ENCODE data around the gene TOR4A. TPM values are rescaled to one million over a fixed set of nuclear protein-coding genes. Genes with fewer than 3 reads are reported as not detected.

Gene TOR4A
- total and polyA plus RNA-seq, 9 of the 15 experiments (the other 6 are each of a cell fraction or from before 2014, with no cell fraction given): 3.9 to 49.2 (median 8.8) TPM

GRCh38 chr9:137240841-137241489, 36.6 kb upstream of the TOR4A start, which contains the start of gene TUBB4B (continued):
- TF ChIP-seq, protein P1, sequence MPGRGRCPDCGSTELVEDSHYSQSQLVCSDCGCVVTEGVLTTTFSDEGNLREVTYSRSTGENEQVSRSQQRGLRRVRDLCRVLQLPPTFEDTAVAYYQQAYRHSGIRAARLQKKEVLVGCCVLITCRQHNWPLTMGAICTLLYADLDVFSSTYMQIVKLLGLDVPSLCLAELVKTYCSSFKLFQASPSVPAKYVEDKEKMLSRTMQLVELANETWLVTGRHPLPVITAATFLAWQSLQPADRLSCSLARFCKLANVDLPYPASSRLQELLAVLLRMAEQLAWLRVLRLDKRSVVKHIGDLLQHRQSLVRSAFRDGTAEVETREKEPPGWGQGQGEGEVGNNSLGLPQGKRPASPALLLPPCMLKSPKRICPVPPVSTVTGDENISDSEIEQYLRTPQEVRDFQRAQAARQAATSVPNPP (IDR thresholded peaks at IDR 0.05; ENCODE audit: borderline replicate concordance, insufficient read depth, insufficient read length): no peak
- TF ChIP-seq HMG20B (CRISPR knock-in tag; IDR thresholded peaks at IDR 0.05) (no peak), KLF13 (tag; IDR thresholded peaks at IDR 0.05; ENCODE audit: borderline replicate concordance, low read depth) (peak; percentile 57; the same call in 1 of the 2 replicates), CREM (IDR thresholded peaks at IDR 0.05; ENCODE audit: low read depth) (peak; percentile 71), TAF7 (tag; IDR thresholded peaks at IDR 0.05) (peak; percentile 98), PYGO2 (tag; IDR thresholded peaks at IDR 0.05) (no peak), REST (IDR thresholded peaks at IDR 0.05; ENCODE audit: borderline replicate concordance) (no peak), REST (CRISPR knock-in tag; IDR thresholded peaks at IDR 0.05; ENCODE audit: low read depth) (0 out of 2 replicates have a peak, but pooled peaks have one; percentile 54), ZBTB2 (IDR thresholded peaks at IDR 0.05) (no peak), CTBP1 (IDR thresholded peaks at IDR 0.05; ENCODE audit: borderline replicate concordance) (peak; percentile 95), MCM7 (IDR thresholded peaks at IDR 0.05) (no peak), BACH1 (tag; IDR thresholded peaks at IDR 0.05) (no peak), STAT6 (CRISPR knock-in tag; IDR thresholded peaks at IDR 0.05) (peak; percentile 37; the same call in 1 of the 2 replicates)
- TF ChIP-seq, protein P2, sequence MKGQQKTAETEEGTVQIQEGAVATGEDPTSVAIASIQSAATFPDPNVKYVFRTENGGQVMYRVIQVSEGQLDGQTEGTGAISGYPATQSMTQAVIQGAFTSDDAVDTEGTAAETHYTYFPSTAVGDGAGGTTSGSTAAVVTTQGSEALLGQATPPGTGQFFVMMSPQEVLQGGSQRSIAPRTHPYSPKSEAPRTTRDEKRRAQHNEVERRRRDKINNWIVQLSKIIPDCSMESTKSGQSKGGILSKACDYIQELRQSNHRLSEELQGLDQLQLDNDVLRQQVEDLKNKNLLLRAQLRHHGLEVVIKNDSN (CRISPR knock-in tag; IDR thresholded peaks at IDR 0.05): peak; percentile 40; the same call in 1 of the 2 replicates
